GM12878 (cell line): ENCODE measurements around the gene LIMD2. TPM values are rescaled to one million over a fixed set of nuclear protein-coding genes. Genes with fewer than 3 reads are reported as not detected.

Experiments used
- ATAC-seq: fragments of 200-7000 bp; cut with Tn5 transposase; 3 replicates; pipeline ENCODE4 v1.9.1; 2020; ENCODE audit warnings: mild to moderate bottlenecking, moderate library complexity
- BruUV-seq: library from RNA; stranded (reverse); fragments of 400-500 nt; replicated peaks from 2 replicates; lab custom pipeline; 2021; lab: Mats Ljungman, UMichigan
- CTCF ChIA-PET: fragments of 300-600 bp; sonication (Branson Sonifier 250); formaldehyde crosslinking; extraction: SDS; loops from one replicate; lab custom pipeline; 2021; ENCODE audit warnings: inconsistent platforms; lab: Yijun Ruan, JAX
- POLR2A ChIA-PET: fragments of 350-600 bp; formaldehyde crosslinking; extraction: SDS; loops from one replicate; lab custom pipeline; 2021; ENCODE audit warnings: inconsistent platforms; lab: Charles Lee
- RAD21 ChIA-PET: fragments of 300-600 bp; sonication (Branson Sonifier 250); formaldehyde crosslinking; loops from one replicate; lab custom pipeline; 2023; ENCODE audit warnings: antibody characterized with exemption; ENCODE audit not compliant: unreplicated experiment; lab: Charles Lee
- SMC1A ChIA-PET: fragments of 300-600 bp; sonication (Branson Sonifier 250); formaldehyde crosslinking; loops from one replicate; lab custom pipeline; 2023; ENCODE audit not compliant: unreplicated experiment, uncharacterized antibody; lab: Charles Lee
- DNase-seq: peaks from one replicate; pipeline ENCODE4 v3.0.0-alpha.2; 2011; ENCODE audit warnings: low read depth, low spot score
- FAIRE-seq: peaks from 3 replicates; lab custom pipeline; 2011; peaks lifted over from hg19 to GRCh38; lab: Jason Lieb, UNC
- H2AFZ ChIP-seq: 2 replicates; pipeline ENCODE4 v1.6.0; 2011; ENCODE audit warnings: low read depth, low read length, control low read depth; ENCODE audit not compliant: control insufficient read depth
- H3K27ac ChIP-seq: 2 replicates; pipeline ENCODE4 v1.5.1; 2011; ENCODE audit warnings: control low read depth; ENCODE audit not compliant: control insufficient read depth, insufficient read depth
- H3K27me3 ChIP-seq, 2 experiments: replicated peaks in 1 of 2; 2 replicates each; pipeline versions ENCODE4 v1.6.0 to v1.6.1; 2011; ENCODE audit warnings: low read length in 1 of 2; ENCODE audit not compliant: control insufficient read depth in 2 of 2, insufficient read depth in 2 of 2
- H3K36me3 ChIP-seq, 2 experiments: 2 replicates each; pipeline ENCODE4 v1.5.1; 2011; ENCODE audit warnings: low read length in 1 of 2; ENCODE audit not compliant: control insufficient read depth in 2 of 2, insufficient read depth in 2 of 2
- H3K4me1 ChIP-seq: 2 replicates; pipeline ENCODE4 v1.6.1; 2011; ENCODE audit warnings: mild to moderate bottlenecking, low read length, moderate library complexity, mixed read lengths; ENCODE audit not compliant: control insufficient read depth, insufficient read depth
- H3K4me2 ChIP-seq: 2 replicates; pipeline ENCODE4 v1.6.0; 2011; ENCODE audit warnings: control low read depth; ENCODE audit not compliant: control insufficient read depth, insufficient read depth
- H3K4me3 ChIP-seq: fragments of 200-600 bp; sonication (generic); 2 replicates; pipeline ENCODE4 v1.5.1; 2016
- H3K79me2 ChIP-seq: 2 replicates; pipeline ENCODE4 v1.6.0; 2011; ENCODE audit warnings: low read length; ENCODE audit not compliant: control insufficient read depth, insufficient read depth
- H3K9ac ChIP-seq: 2 replicates; pipeline ENCODE4 v1.8.0; 2011; ENCODE audit warnings: low read length, control low read depth, mixed read lengths; ENCODE audit not compliant: control insufficient read depth, insufficient read depth
- H3K9me3 ChIP-seq: replicated peaks from 3 replicates; pipeline ENCODE4 v1.5.1; 2011; ENCODE audit warnings: mild to moderate bottlenecking, low read length; ENCODE audit not compliant: control insufficient read depth, insufficient read depth
- H4K20me1 ChIP-seq: 2 replicates; pipeline ENCODE4 v1.6.0; 2011; ENCODE audit not compliant: control insufficient read depth, insufficient read depth
- MTA2 ChIP-seq: fragments of 450-650 bp; IDR thresholded peaks from 2 replicates; pipeline ENCODE4 v1.6.1; 2016; ENCODE audit warnings: low read depth, mild to moderate bottlenecking, moderate library complexity
- RELB ChIP-seq: fragments of 450-650 bp; IDR thresholded peaks from 2 replicates; pipeline ENCODE4 v1.6.1; 2017; ENCODE audit warnings: low read depth, mild to moderate bottlenecking, moderate library complexity
- WGBS: methylation state at CpG from one replicate; pipeline ENCODE4 v1.1.6; 2016; ENCODE audit warnings: low lambda C conversion rate; ENCODE audit not compliant: insufficient replicate concordance, insufficient coverage; ENCODE audit errors: missing lambda C conversion rate; 5-methylcytosine and 5-hydroxymethylcytosine counted together
- in situ Hi-C: fragments of 300-500 bp; cut with MboI; formaldehyde crosslinking; loops from 9 replicates; pipeline ENCODE4 v1.14.3; 2018; ENCODE audit warnings: mixed read lengths
- intact Hi-C: fragments of 100-400 bp; cut with micrococcal nuclease; formaldehyde crosslinking; loops from one replicate; pipeline ENCODE4 v1.14.2; 2022; ENCODE audit not compliant: unreplicated experiment
- polyA plus RNA-seq, 11 experiments: library from polyadenylated mRNA; depleted of rRNA in 4 of 11; unstranded in 6 of 11; stranded (reverse) in 5 of 11; fragments of >200 nt; fragmentation: Nextera tagmentation in 4 of 11; fragmentation: Illumina TruSeq in 1 of 11; extraction: Ambion mirVana in 4 of 11; extraction: Trizol in 1 of 11; gene quantifications; 1 replicate in 1 of 11; 2 replicates in 10 of 11; pipeline versions ENCODE4 v1.2.1 to v1.2.3, GENCODE V29; 2011 to 2016; ENCODE audit warnings: inconsistent platforms in 2 of 11, missing spikeins in 2 of 11, low read depth in 1 of 11
- total RNA-seq, 4 experiments: library from RNA; depleted of rRNA in 3 of 4; stranded (reverse); fragments of >200 nt in 3 of 4; fragmentation: Illumina TruSeq in 1 of 4; extraction: Trizol in 1 of 4; gene quantifications; 2 replicates each; pipeline versions ENCODE4 v1.2.1 to v1.2.3, GENCODE V29; 2013 to 2021

The LIMD2 gene
- total and polyA plus RNA-seq, 10 of the 15 experiments (the other 5 are each of a cell fraction or from before 2014, with no cell fraction given) = 1.1 to 339 (median 181) TPM

DNA sequence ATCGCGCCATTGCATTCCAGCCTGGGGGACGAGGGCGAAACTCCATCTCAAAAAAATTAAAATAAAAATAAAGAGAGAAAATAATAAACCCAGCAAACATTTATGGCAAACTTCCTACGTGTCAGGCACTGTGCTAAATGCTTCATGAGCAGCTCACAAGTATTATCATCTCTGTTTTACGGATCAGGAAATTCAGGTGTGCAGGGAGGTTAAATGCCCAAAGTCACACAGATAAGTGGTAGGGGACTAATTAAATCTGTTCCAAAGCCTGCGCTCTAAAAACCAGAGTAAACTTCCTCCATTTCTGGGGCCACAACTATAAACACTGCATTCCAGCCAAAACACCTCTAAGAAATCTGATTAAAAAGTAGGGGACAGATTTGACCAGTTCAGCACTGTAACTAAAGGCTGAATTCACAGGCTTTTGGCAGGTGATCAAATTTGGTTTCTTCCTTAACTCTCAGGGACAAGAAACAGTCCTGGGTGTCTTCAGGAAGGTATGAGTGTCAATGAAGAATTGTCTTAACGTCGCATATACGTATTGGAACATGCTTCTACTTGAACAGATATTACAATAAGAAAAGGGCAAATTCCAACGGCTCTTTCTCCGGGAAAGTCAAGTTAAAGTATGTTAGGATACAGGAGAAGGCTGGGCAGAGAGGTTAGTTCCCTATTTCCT lies 40.7 kb upstream of the LIMD2 start:
- TSS peak; percentile 76 for BruUV-seq
- TF ChIP-seq MTA2 (no peak), RELB (0 out of 2 replicates have a peak, but pooled peaks have one; percentile 11)
- CTCF ChIA-PET = interaction anchor here (0.7 to 2.0 kb wide), 3 partner anchors 30 to 43 kb away, joined by 3 to 11 read pairs (median 3); no protein-coding TSS in a partner anchor
- RAD21 ChIA-PET = interaction anchor here (0.6 to 1.6 kb wide), 8 partner anchors 33 to 139 kb away, joined by 3 to 6 read pairs (median 3); partner anchors contain the start of genes CCDC47, DDX42 and TACO1
- Histone ChIP-seq H3K4me1 (peaks cover 11% of the 10 kb centered on the region), H2AFZ (peak overlapping the region; percentile 80), H3K4me2 (peak overlapping the region; percentile 84), H3K4me3 (peak overlapping the region; percentile 96), H3K9ac (peak overlapping the region; percentile 97), H3K27me3 (no peaks in the 10 kb centered on the region), H3K9me3 (no peaks in the 10 kb centered on the region), H4K20me1 (no peaks in the 10 kb centered on the region), H3K27ac (peak overlapping the region; percentile 97), H3K79me2 (peaks cover 21% of the 10 kb centered on the region), H3K36me3 (peaks cover under 1 to 2% of the 10 kb centered on the region in 2 experiments; a peak in 2 of 4 replicates)
- 31% methylated on average over 12 of the region's 12 CpGs for WGBS
- no peak for DNase-seq
- SMC1A ChIA-PET = interaction anchor here (1.0 to 1.8 kb wide), 7 partner anchors 8 to 43 kb away, joined by 3 to 6 read pairs (median 4); no protein-coding TSS in a partner anchor
- intact Hi-C loops = loop anchor here (1.0 to 2.0 kb wide), 3 partner anchors 33 to 102 kb away; partner anchors contain the start of genes CCDC47 and SMARCD2
- POLR2A ChIA-PET = interaction anchor here (0.6 to 3.2 kb wide), 15 partner anchors 13 to 190 kb away, joined by 3 to 49 read pairs (median 4); partner anchors contain the start of genes CCDC47, DDX42 and LIMD2
- peak; percentile 52 for FAIRE-seq
- ATAC-seq = no peak; the same call in 2 of the 3 replicates
- in situ Hi-C loops = no loop called here
